ENCODE measurements around the gene HSFX3. TPM values are rescaled to one million over a fixed set of nuclear protein-coding genes. Genes with fewer than 3 reads are reported as not detected.
"Not testable (repeated sequence)": the region's sequence is repeated elsewhere in the genome, so short reads cannot be mapped to it uniquely, and the experiment has no call there.

Gene HSFX3
- not detected in 3 replicates for total RNA-seq
- long read RNA-seq = 0 reads

GRCh38 chrX:149549701-149550100, at the start of gene HSFX3:
Gene HSFX3, minus strand, starts transcription at chrX:149549924. Its CDS starts 72 bp downstream, at chrX:149549852.
- H3K27ac Mint-ChIP-seq (ENCODE audit: unreplicated experiment); H3K27me3 Mint-ChIP-seq (ENCODE audit: low read depth); H3K4me1 Mint-ChIP-seq (ENCODE audit: low read depth); H3K9me3 Mint-ChIP-seq (ENCODE audit: low read depth); DNase-seq (ENCODE audit: low spot score); H3K36me3 Mint-ChIP-seq (ENCODE audit: low read depth); H3K4me3 Mint-ChIP-seq (ENCODE audit: unreplicated experiment): not testable (repeated sequence)

- not testable (repeated sequence) for H3K4me3 Mint-ChIP-seq (ENCODE audit: unreplicated experiment); H3K4me1 Mint-ChIP-seq (ENCODE audit: low read depth); H3K27me3 Mint-ChIP-seq (ENCODE audit: low read depth); H3K27ac Mint-ChIP-seq (ENCODE audit: unreplicated experiment); H3K36me3 Mint-ChIP-seq (ENCODE audit: low read depth); DNase-seq (ENCODE audit: low spot score); H3K9me3 Mint-ChIP-seq (ENCODE audit: low read depth)
Observed at GRCh38 chrX:149598603-149599002, 48.9 kb upstream of the HSFX3 start.

- H3K9me3 Mint-ChIP-seq (ENCODE audit: low read depth); H3K36me3 Mint-ChIP-seq (ENCODE audit: low read depth); H3K4me3 Mint-ChIP-seq (ENCODE audit: unreplicated experiment); H3K27ac Mint-ChIP-seq (ENCODE audit: unreplicated experiment); H3K27me3 Mint-ChIP-seq (ENCODE audit: low read depth); DNase-seq (ENCODE audit: low spot score); H3K4me1 Mint-ChIP-seq (ENCODE audit: low read depth): not testable (repeated sequence)
Observed at GRCh38 chrX:149595943-149596342, 46.2 kb upstream of the HSFX3 start.

- not testable (repeated sequence) for H3K4me3 Mint-ChIP-seq (ENCODE audit: unreplicated experiment); H3K27ac Mint-ChIP-seq (ENCODE audit: unreplicated experiment); H3K36me3 Mint-ChIP-seq (ENCODE audit: low read depth); DNase-seq (ENCODE audit: low spot score); H3K4me1 Mint-ChIP-seq (ENCODE audit: low read depth); H3K9me3 Mint-ChIP-seq (ENCODE audit: low read depth); H3K27me3 Mint-ChIP-seq (ENCODE audit: low read depth)
Observed at GRCh38 chrX:149595214-149595613, 45.5 kb upstream of the HSFX3 start, which contains the start of gene HSFX2. Gene HSFX2, minus strand, starts transcription at chrX:149595314. Its CDS starts 614 bp downstream, at chrX:149594700.

GRCh38 chrX:149590993-149591392, 41.3 kb upstream of the HSFX3 start:
- not testable (repeated sequence) for H3K4me3 Mint-ChIP-seq (ENCODE audit: unreplicated experiment); H3K4me1 Mint-ChIP-seq (ENCODE audit: low read depth); DNase-seq (ENCODE audit: low spot score); H3K36me3 Mint-ChIP-seq (ENCODE audit: low read depth); H3K27me3 Mint-ChIP-seq (ENCODE audit: low read depth); H3K9me3 Mint-ChIP-seq (ENCODE audit: low read depth); H3K27ac Mint-ChIP-seq (ENCODE audit: unreplicated experiment)

- not testable (repeated sequence) for H3K27me3 Mint-ChIP-seq (ENCODE audit: low read depth); H3K36me3 Mint-ChIP-seq (ENCODE audit: low read depth); DNase-seq (ENCODE audit: low spot score); H3K4me1 Mint-ChIP-seq (ENCODE audit: low read depth); H3K27ac Mint-ChIP-seq (ENCODE audit: unreplicated experiment); H3K4me3 Mint-ChIP-seq (ENCODE audit: unreplicated experiment); H3K9me3 Mint-ChIP-seq (ENCODE audit: low read depth)
Observed at GRCh38 chrX:149587359-149587758, 37.6 kb upstream of the HSFX3 start, which contains the start of gene MAGEA9B. Gene MAGEA9B, minus strand, starts transcription at chrX:149587459. Its CDS starts 4,280 bp downstream, at chrX:149583179.

- H3K27ac Mint-ChIP-seq (ENCODE audit: unreplicated experiment); H3K27me3 Mint-ChIP-seq (ENCODE audit: low read depth); H3K36me3 Mint-ChIP-seq (ENCODE audit: low read depth): not testable (repeated sequence)
Observed at GRCh38 chrX:149585631-149586030, 35.9 kb upstream of the HSFX3 start.

GRCh38 chrX:149573456-149573855, 23.7 kb upstream of the HSFX3 start:
- H3K4me3 Mint-ChIP-seq (ENCODE audit: unreplicated experiment); DNase-seq (ENCODE audit: low spot score); H3K27me3 Mint-ChIP-seq (ENCODE audit: low read depth); H3K36me3 Mint-ChIP-seq (ENCODE audit: low read depth); H3K27ac Mint-ChIP-seq (ENCODE audit: unreplicated experiment); H3K9me3 Mint-ChIP-seq (ENCODE audit: low read depth): not testable (repeated sequence)
- peaks cover 16% of the 10 kb centered on the region for H3K4me1 Mint-ChIP-seq (ENCODE audit: low read depth)

More at GRCh38 chrX:149585631-149586030, 35.9 kb upstream of the HSFX3 start:
- not testable (repeated sequence) for H3K4me1 Mint-ChIP-seq (ENCODE audit: low read depth); H3K4me3 Mint-ChIP-seq (ENCODE audit: unreplicated experiment); H3K9me3 Mint-ChIP-seq (ENCODE audit: low read depth); DNase-seq (ENCODE audit: low spot score)

GRCh38 chrX:149572743-149573142, 23.0 kb upstream of the HSFX3 start:
- no peaks in the 10 kb centered on the region for H3K27me3 Mint-ChIP-seq (ENCODE audit: low read depth)
- H3K4me1 Mint-ChIP-seq (ENCODE audit: low read depth) = peaks cover 16% of the 10 kb centered on the region
- H3K27ac Mint-ChIP-seq (ENCODE audit: unreplicated experiment) = peak overlapping the region; percentile 12
- TF ChIP-seq CTCF (IDR thresholded peaks at IDR 0.05) = no peak
- DNase-seq (ENCODE audit: low spot score) = no peak
- H3K9me3 Mint-ChIP-seq (ENCODE audit: low read depth) = peaks cover 8% of the 10 kb centered on the region
- H3K36me3 Mint-ChIP-seq (ENCODE audit: low read depth) = no peaks in the 10 kb centered on the region
- H3K4me3 Mint-ChIP-seq (ENCODE audit: unreplicated experiment) = no peak overlapping the region

Data from chondrocyte (in vitro differentiated cells).